ENCODE data around the gene ELOVL6.
"Not testable (repeated sequence)": the region's sequence is repeated elsewhere in the genome, so short reads cannot be mapped to it uniquely, and the experiment has no call there.

Gene ELOVL6

DNA sequence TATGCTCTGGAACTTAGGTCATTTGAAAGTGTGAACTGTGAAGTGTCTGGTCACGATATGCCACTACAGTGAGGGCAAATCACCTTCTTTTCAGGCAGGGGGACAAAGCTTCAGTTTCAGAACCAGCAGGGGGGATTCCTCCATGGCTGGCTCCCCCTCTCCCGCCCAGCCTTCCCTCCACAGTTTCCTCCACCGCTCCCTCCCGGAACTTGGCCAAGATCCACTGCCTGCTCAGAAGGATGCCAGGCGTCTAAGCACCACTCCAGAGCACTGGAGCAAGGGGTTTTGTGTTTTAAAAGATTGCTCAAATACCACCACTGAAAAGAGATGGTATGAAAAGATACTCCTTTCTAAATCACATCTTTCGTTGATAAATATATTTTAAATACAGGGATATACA, 126.9 kb downstream of the ELOVL6 start:
- no peak for DNase-seq

GRCh38 chr4:110068248-110068647, 130.2 kb downstream of the ELOVL6 start:
- no peak for DNase-seq

GRCh38 chr4:110064934-110065333, 133.5 kb downstream of the ELOVL6 start:
- DNase-seq = no peak

- no peak for DNase-seq
These were observed 134.1 kb downstream of the ELOVL6 start for GRCh38 chr4:110064295-110064694.

- no peak for DNase-seq
These were observed 136.2 kb downstream of the ELOVL6 start for GRCh38 chr4:110062166-110062565.

DNA sequence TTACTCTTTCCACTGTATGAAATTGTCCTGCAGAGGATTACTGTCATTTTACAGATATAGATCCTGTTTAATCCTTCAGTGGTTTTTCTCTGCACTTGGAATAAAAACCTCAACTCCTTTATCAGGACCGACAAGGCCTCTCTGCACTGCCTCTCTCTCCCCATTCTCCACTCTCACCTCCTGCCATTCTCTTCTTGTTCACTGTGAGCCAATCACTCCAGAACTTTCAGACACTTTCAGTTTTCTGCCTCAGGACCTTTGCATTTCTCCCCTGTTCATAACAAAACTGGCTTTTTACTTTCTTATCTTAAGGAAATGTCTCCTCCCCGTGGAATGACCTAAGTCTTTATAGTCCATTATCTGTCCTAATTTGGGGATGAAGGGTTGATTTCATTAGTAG, 137.3 kb downstream of the ELOVL6 start:
- no peak for DNase-seq

GRCh38 chr4:110059556-110060191, 138.7 kb downstream of the ELOVL6 start:
- DNase-seq = no peak

DNA sequence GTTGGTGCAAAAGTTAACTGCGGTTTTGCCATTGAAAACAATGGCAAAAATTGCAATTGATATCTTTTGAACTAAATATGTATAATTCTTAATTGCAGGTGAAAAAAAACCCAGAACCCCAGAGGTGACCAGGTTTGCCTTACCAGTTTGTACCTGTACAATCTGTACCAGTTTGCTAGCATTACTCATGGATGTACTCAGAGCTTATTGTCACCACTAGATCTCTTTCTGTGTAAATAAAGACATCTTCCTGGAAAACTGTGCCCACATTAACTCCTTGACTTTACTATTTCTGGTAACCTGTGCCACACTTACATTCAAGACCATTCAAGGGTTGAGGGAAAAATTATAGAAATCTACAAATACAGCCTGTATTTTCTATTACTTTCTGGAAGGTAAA, 139.7 kb downstream of the ELOVL6 start:
- no peak for DNase-seq

- DNase-seq = no peak
These were observed 143.2 kb downstream of the ELOVL6 start for GRCh38 chr4:110055158-110055768.

GRCh38 chr4:110049951-110050925, 148.2 kb downstream of the ELOVL6 start:
- no peak for DNase-seq

DNA sequence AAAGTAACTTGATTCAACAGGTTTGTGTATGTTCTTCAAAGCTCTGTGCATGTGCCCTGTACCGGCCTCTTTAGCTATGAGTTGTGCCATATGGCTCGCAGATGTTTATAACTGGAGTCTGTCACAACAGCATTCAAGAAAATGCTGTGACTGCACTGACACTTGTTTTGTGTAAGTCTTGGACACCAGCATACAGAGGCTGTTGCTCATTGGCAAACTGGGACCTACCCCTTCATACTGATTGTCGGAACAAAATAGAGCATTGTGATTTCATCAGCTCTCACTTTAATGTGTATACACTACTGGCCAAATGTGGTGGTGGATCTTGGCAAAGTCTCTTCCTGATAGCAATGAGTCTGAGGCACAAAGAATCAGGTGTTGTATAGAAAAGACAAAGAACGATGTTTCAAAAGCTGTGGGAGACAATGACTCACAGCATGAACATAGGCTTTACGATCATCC, 151.8 kb downstream of the ELOVL6 start:
- DNase-seq = no peak

GRCh38 chr4:110042545-110043517, 155.6 kb downstream of the ELOVL6 start:
- DNase-seq = no peak

DNA sequence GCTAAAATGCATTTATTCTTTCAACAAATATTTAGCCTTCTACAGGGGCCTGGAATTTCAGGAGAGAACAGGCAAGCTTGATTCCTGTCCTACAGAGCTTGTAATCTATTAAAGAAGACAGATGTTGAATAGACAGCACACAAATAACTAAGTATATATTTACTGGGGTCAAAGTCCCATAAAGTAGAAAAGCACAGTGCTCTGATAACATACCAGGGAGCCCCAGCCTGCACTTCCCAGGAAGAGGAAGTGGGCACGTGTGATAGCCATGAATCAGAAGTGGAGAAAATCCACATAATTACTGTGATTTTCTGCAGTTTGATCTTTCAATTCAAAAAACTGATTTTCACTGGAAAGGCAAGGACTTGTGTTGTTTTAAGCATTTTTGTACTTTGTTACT, 156.7 kb downstream of the ELOVL6 start:
- DNase-seq = no peak

DNA sequence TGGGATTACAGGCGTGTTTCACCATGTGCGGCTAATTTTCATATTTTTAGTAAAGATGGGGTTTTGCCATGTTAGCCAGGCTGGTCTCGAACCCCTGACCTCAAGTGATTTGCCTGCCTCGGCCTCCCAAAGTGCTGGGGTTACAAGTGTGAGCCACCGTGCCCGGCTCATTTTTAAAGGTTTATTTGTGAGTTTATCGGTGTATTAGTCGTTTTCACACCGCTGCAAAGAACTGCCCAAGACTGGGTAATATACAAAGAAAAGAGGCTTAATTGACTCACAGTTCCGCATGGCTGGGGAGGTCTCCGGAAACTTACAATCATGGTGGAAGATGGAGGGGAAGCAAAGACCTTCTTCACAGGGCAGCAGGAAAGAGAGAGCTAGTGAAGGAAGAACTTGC, 159.3 kb downstream of the ELOVL6 start:
- DNase-seq = not testable (repeated sequence)

GRCh38 chr4:110034026-110034393, 164.4 kb downstream of the ELOVL6 start:
- no peak for DNase-seq

GRCh38 chr4:110033355-110034025, 164.9 kb downstream of the ELOVL6 start:
- no peak for DNase-seq

GRCh38 chr4:110032603-110033002, 165.8 kb downstream of the ELOVL6 start:
- no peak for DNase-seq

- no peak for DNase-seq
These were observed 172.7 kb downstream of the ELOVL6 start for GRCh38 chr4:110025718-110026117.

DNA sequence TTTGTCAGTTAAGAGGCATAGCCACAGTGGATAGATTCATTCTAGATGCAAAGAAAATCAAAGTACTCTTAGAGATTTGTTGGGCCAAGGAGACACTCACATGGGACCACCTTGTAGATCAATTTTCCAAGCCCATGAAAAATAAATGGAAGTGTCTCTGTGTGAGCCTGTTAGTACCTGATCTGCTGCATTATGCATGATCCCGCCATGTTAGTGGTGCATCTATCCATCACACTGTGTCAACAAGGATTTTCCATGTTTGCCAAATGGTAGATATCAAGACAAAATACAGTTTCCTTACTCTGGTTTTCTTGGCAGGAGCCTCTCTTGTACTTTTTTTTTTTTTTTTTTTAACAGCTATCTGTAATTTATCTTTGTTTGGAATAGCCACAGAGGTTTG, 173.4 kb downstream of the ELOVL6 start:
- no peak for DNase-seq

GRCh38 chr4:110022457-110022856, 176.0 kb downstream of the ELOVL6 start:
- no peak for DNase-seq

DNA sequence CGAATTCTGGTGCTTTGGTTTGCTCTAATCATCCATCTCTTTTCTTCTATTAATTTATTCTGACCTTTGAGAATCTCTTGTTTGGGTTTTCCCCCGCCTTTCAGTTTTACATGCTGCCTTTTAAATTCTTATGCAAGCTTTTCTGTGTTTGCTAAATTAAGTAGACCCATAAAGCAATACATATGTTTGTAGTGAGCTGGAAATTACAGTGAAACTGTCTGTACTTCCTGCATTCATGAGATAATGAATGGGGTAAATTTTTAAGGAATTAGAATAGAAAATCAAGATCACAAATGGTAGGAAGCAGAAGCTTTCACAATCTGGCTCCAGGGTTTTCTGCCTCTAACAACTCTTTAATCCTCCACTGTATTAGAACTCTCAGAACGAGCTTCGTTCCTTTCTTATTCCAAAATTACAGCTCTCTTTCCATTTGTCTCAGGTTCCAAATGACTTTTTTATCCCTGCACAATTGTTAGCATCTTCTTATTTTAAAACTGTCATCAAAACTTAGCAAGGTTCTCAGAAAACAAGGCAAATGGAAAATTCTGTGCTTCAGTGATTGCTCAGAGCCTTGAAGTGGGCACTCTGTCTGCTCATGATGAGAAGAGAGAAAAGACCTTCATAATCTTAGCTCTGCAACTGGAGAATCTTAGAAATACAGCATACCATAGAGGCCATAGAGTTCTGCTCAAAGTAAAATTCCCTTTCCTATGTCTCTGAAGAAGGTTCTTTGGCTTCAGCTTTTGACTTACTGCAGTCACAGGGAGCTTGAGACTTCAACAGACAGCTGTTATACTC, 177.6 kb downstream of the ELOVL6 start:
- no peak for DNase-seq
